Suprapubic skin (tissue), 3 donors: Measurements from ENCODE around the gene CCND1.

Source experiments
- CTCF ChIP-seq, 2 donors: fragments of 200-600 bp in 1 of 2; fragments of 450-650 bp in 1 of 2; sonication (generic) in 1 of 2; IDR thresholded peaks; one replicate each; pipeline ENCODE4 v1.5.1; 2016 to 2019; ENCODE audit warnings: antibody characterized with exemption in 2 of 2, mild to moderate bottlenecking in 1 of 2, moderate library complexity in 1 of 2
- EP300 ChIP-seq: sonication (generic); formaldehyde crosslinking; IDR thresholded peaks from one replicate; pipeline ENCODE4 v1.6.1; 2017; ENCODE audit warnings: antibody characterized with exemption
- POLR2A ChIP-seq, 2 donors: fragments of 450-650 bp; IDR thresholded peaks; one replicate each; pipeline ENCODE4 v1.6.1; 2017; ENCODE audit warnings: antibody characterized with exemption in 2 of 2, mild to moderate bottlenecking in 2 of 2, moderate library complexity in 2 of 2

GRCh38 chr11:69641681-69642548 lies 959 bp downstream of the CCND1 start:
- TF ChIP-seq CTCF (IDR thresholded peaks at IDR 0.05), result no peak
- no peak for TF ChIP-seq POLR2A (IDR thresholded peaks at IDR 0.05)
- no peak for TF ChIP-seq EP300
